ENCODE results near the gene RABGAP1L. TPM values are rescaled to one million over a fixed set of nuclear protein-coding genes. Genes with fewer than 3 reads are reported as not detected.

The RABGAP1L gene
- total RNA-seq, 4 donors from 2014 or later = 48.2 to 102 (median 59.1) TPM

DNA sequence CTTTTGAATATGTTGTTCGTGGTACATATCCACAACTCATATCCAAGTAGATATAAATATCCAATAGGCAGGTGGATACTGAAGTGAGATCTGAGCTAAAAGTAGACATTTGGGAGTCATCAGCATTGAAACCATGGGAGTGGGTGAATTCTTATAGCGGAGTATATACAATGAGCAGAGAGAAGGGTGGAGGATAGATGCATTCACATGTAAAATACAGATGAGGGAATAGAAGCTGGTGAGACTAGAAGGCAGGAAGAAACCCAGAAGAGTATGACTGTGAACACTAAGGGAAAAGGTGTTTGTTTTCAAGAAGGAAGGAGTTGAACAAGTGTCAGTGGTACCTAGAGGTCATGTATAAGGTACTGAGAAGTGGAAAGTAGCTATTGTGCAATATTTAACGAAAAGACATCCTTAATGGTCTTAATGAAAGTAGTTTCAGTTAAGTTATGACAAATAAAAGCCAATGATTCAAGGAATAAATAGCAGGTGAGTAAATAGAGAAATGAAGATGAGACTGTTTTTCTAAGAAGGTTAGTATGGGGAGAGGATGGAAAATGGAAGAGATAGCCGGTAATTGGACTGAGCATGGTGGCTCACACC, 658.8 kb downstream of the RABGAP1L start:
- H3K27ac ChIP-seq = no peak overlapping the region
- no peak for DNase-seq (ENCODE audit: low spot score in 2 of 2)
- H3K27me3 ChIP-seq = no peaks in the 10 kb centered on the region
- no peak overlapping the region for H3K4me3 ChIP-seq
- no peaks in the 10 kb centered on the region for H3K36me3 ChIP-seq
- TF ChIP-seq EP300 (IDR thresholded peaks at IDR 0.05) (no peak), POLR2AphosphoS5 (IDR thresholded peaks at IDR 0.05) (no peak), POLR2A (IDR thresholded peaks at IDR 0.05) (no peak), CTCF (IDR thresholded peaks at IDR 0.05) (no peak)
- 48% methylated on average over 4 of the region's 4 CpGs for WGBS
- no peaks in the 10 kb centered on the region for H3K9me3 ChIP-seq
- peaks cover 13% of the 10 kb centered on the region for H3K4me1 ChIP-seq

DNA sequence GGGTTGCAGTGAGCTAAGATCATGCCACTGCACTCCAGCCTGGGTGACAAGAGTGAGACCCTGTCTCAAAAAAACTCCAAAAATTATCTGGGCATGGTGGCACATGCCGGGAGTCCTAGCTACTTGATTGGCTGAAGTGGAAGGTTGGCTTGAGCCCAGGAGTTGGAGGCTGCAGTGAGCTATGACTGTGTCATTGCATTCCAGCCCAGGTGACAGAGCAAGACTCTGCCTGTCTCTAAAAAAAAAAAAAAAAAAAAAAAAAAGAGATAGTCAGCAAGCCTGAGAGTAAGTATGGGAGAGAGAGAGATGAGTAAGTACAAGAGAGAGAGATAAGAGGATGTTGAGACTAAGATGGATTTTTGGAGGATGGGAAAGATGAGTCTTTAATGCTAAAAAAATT, 659.6 kb downstream of the RABGAP1L start:
- no peak for TF ChIP-seq POLR2AphosphoS5 (IDR thresholded peaks at IDR 0.05)
- 57% methylated on average over 1 of the region's 1 CpG for WGBS
- Histone ChIP-seq H3K9me3 (no peaks in the 10 kb centered on the region), H3K4me1 (peaks cover 13% of the 10 kb centered on the region), H3K27ac (no peak overlapping the region), H3K4me3 (no peak overlapping the region), H3K36me3 (no peaks in the 10 kb centered on the region), H3K27me3 (no peaks in the 10 kb centered on the region)
- DNase-seq (ENCODE audit: low spot score in 2 of 2) = no peak

GRCh38 chr1:174819596-174819995, 660.3 kb downstream of the RABGAP1L start:
- Histone ChIP-seq H3K4me1 (peaks cover 13% of the 10 kb centered on the region), H3K9me3 (no peaks in the 10 kb centered on the region), H3K27ac (no peak overlapping the region), H3K4me3 (no peak overlapping the region), H3K36me3 (no peaks in the 10 kb centered on the region), H3K27me3 (no peaks in the 10 kb centered on the region)
- no peak for TF ChIP-seq POLR2A (IDR thresholded peaks at IDR 0.05)
- no peak for TF ChIP-seq EP300 (IDR thresholded peaks at IDR 0.05)
- no peak for TF ChIP-seq CTCF (IDR thresholded peaks at IDR 0.05)
- no peak for TF ChIP-seq POLR2AphosphoS5 (IDR thresholded peaks at IDR 0.05)
- no peak for DNase-seq (ENCODE audit: low spot score in 2 of 2)

GRCh38 chr1:174825127-174825526, 665.8 kb downstream of the RABGAP1L start:
- Histone ChIP-seq H3K4me1 (peaks cover 4% of the 10 kb centered on the region), H3K9me3 (no peaks in the 10 kb centered on the region), H3K36me3 (no peaks in the 10 kb centered on the region), H3K27ac (no peak overlapping the region), H3K27me3 (no peaks in the 10 kb centered on the region), H3K4me3 (no peak overlapping the region)
- DNase-seq (ENCODE audit: low spot score in 2 of 2) = no peak
- WGBS = 68% methylated on average over 4 of the region's 4 CpGs
- TF ChIP-seq POLR2AphosphoS5 (IDR thresholded peaks at IDR 0.05) (no peak), EP300 (IDR thresholded peaks at IDR 0.05) (no peak)

DNA sequence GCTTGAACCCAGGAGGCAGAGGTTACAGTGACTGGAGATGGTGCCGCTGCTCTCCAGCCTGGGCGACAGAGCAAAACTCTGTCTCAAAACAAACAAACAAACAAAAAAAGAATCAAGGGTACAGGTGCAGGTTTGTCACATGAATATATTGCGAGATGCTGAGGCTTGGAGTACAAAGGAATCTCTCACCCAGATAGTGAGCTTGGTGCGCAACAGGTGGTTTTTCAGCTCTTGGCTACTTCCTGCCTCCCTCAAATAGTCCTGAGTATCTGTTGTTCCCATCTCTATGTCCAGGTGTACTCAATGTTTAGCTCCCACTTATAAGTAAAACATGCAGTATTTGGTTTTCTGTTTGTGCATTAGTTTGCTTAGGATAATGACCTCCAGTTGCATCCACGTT, 666.5 kb downstream of the RABGAP1L start:
- no peak for TF ChIP-seq CTCF (IDR thresholded peaks at IDR 0.05)
- WGBS = 91% methylated on average over 5 of the region's 5 CpGs
- no peaks in the 10 kb centered on the region for H3K36me3 ChIP-seq
- no peak overlapping the region for H3K27ac ChIP-seq
- no peak overlapping the region for H3K4me3 ChIP-seq
- H3K27me3 ChIP-seq = no peaks in the 10 kb centered on the region
- H3K9me3 ChIP-seq = no peaks in the 10 kb centered on the region
- peaks cover 4% of the 10 kb centered on the region for H3K4me1 ChIP-seq
- no peak for DNase-seq (ENCODE audit: low spot score in 2 of 2)

DNA sequence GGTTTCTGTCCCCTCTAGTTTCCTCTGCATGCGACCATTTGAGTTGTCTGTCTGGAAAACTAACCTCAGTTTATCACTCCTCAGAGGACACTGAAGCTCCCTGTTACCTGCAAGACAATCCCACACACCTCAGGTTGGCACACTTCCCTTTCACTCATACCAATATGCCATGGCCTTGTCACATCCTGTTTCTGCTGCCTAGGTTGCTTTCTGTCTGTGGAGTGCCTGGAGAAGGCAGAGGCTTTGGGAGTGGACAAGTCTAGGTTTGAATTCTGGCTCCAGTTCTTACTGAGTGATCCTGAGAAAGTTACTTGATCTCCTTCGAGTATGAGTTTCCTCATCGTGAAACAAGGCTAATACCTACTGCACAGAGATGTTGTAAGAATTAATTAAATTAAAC, 668.9 kb downstream of the RABGAP1L start:
- H3K4me3 ChIP-seq = no peak overlapping the region
- H3K36me3 ChIP-seq = no peaks in the 10 kb centered on the region
- H3K27me3 ChIP-seq = no peaks in the 10 kb centered on the region
- TF ChIP-seq POLR2A (IDR thresholded peaks at IDR 0.05) (no peak), CTCF (IDR thresholded peaks at IDR 0.05) (no peak), POLR2AphosphoS5 (IDR thresholded peaks at IDR 0.05) (no peak), EP300 (IDR thresholded peaks at IDR 0.05) (no peak)
- H3K27ac ChIP-seq = no peak overlapping the region
- peaks cover 4% of the 10 kb centered on the region for H3K4me1 ChIP-seq
- DNase-seq (ENCODE audit: low spot score in 2 of 2) = no peak
- 54% methylated on average over 3 of the region's 3 CpGs for WGBS
- no peaks in the 10 kb centered on the region for H3K9me3 ChIP-seq
